Activated CD4-positive, alpha-beta T cell treated with anti-CD3 and anti-CD28 coated beads, Interleukin-2, amount 10 ng/mL, durations not matched to agents 7 days and 5 days (primary cell): ENCODE results near the gene BNC2. TPM values are rescaled to one million over a fixed set of nuclear protein-coding genes. Genes with fewer than 3 reads are reported as not detected.
"Not testable (repeated sequence)": the region's sequence is repeated elsewhere in the genome, so short reads cannot be mapped to it uniquely, and the experiment has no call there.

Experiments used
- CTCF ChIA-PET: fragments of 350-600 bp; sonication (Branson Sonifier 250); formaldehyde crosslinking; loops from one replicate; lab custom pipeline; 2021; ENCODE audit warnings: antibody characterized with exemption; lab: Charles Lee
- POLR2A ChIA-PET: fragments of 350-600 bp; sonication (Branson Sonifier 250); formaldehyde crosslinking; loops from one replicate; lab custom pipeline; 2021; ENCODE audit warnings: antibody characterized with exemption; lab: Charles Lee
- DNase-seq: peaks from one replicate; pipeline ENCODE4 v3.0.0-alpha.2; 2020
- H3K27ac Mint-ChIP-seq: one replicate; pipeline ENCODE4 v1.8.0; 2021; ENCODE audit warnings: mild to moderate bottlenecking, moderate library complexity, mixed read lengths
- H3K27me3 Mint-ChIP-seq: one replicate; pipeline ENCODE4 v1.8.0; 2021; ENCODE audit warnings: mixed read lengths
- H3K36me3 Mint-ChIP-seq: one replicate; pipeline ENCODE4 v1.8.0; 2021; ENCODE audit warnings: low read depth, mixed read lengths
- H3K4me1 Mint-ChIP-seq: one replicate; pipeline ENCODE4 v1.8.0; 2021; ENCODE audit warnings: mixed read lengths
- H3K4me3 Mint-ChIP-seq: one replicate; pipeline ENCODE4 v1.8.0; 2021; ENCODE audit warnings: mild to moderate bottlenecking, moderate library complexity, mixed read lengths
- H3K9me3 Mint-ChIP-seq: one replicate; pipeline ENCODE4 v1.8.0; 2021; ENCODE audit warnings: mixed read lengths
- total RNA-seq, 2 experiments: library from RNA; stranded (reverse); gene quantifications; one replicate each; pipeline ENCODE4 v1.2.3, GENCODE V29; 2021

Gene BNC2, protein sequence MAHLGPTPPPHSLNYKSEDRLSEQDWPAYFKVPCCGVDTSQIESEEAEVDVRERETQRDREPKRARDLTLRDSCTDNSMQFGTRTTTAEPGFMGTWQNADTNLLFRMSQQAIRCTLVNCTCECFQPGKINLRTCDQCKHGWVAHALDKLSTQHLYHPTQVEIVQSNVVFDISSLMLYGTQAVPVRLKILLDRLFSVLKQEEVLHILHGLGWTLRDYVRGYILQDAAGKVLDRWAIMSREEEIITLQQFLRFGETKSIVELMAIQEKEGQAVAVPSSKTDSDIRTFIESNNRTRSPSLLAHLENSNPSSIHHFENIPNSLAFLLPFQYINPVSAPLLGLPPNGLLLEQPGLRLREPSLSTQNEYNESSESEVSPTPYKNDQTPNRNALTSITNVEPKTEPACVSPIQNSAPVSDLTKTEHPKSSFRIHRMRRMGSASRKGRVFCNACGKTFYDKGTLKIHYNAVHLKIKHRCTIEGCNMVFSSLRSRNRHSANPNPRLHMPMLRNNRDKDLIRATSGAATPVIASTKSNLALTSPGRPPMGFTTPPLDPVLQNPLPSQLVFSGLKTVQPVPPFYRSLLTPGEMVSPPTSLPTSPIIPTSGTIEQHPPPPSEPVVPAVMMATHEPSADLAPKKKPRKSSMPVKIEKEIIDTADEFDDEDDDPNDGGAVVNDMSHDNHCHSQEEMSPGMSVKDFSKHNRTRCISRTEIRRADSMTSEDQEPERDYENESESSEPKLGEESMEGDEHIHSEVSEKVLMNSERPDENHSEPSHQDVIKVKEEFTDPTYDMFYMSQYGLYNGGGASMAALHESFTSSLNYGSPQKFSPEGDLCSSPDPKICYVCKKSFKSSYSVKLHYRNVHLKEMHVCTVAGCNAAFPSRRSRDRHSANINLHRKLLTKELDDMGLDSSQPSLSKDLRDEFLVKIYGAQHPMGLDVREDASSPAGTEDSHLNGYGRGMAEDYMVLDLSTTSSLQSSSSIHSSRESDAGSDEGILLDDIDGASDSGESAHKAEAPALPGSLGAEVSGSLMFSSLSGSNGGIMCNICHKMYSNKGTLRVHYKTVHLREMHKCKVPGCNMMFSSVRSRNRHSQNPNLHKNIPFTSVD
- total RNA-seq: not detected

DNA sequence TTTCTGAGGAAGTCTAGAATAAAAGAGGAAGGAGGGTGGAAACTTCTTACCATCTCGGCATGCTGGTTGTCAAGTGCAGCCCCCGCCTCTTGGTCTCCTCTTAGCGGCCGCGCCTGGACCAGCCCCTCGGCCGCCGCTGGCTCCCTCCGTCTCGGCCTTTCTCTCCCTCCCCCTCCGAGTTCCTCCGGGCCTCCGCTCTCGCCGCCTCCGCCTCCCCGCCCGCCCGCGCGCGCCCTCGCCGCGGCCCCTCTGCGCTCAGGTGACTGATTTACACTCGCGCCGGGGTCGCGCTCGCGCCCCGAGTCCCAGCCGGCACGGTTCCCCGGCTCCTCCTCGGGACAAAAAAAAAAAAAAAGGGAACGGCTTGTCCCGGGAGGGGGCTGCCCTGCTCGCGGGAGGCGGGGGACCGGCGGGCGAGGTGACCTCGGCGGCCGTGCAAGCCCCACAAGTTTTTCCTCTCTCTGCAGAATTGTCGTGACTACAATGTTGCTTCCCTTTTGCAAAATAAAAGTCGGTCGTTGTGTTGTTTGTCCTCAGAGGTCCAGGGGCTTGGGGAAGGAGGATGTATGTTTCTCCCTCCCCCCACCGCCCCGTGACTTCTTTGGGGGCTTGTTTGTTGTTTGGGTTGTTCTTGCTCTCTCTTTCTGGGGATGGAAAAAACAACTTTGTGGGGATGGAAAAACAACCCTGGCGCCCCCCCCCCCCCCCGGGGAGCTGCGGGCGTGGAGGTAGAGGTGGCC is at the start of gene BNC2:
Gene BNC2, minus strand, starts transcription at position 75 of the 740 bp plus-strand sequence. Its CDS starts 22 bp downstream, at position 53.
- no peaks in the 10 kb centered on the region for H3K36me3 Mint-ChIP-seq
- CTCF ChIA-PET: interaction anchor here (0.6 kb wide), 1 partner anchor 986 kb away, joined by 3 read pairs; no protein-coding TSS in a partner anchor

DNA sequence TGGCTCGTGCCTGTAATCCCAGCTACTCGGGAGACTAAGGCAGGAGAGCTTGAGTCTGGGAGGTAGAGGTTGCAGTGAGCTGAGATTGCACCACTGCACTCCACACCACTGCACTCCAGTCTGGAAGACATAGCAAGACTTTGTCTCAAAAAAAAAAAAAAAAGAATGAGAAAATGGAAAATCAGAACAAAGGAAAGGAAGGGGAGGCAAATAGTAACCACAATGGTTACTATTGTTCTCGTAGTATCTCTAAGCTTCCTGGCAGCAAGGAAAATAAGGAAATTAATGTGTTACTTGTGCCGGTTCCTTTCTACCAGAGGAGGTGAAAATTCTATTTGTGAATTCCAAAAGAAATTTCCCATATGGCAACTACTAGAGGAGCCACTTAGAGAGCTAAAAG is 48.5 kb upstream of the BNC2 start:
- Mint-ChIP-seq H3K4me1 (no peaks in the 10 kb centered on the region), H3K27me3 (no peaks in the 10 kb centered on the region), H3K27ac (no peak overlapping the region), H3K4me3 (no peak overlapping the region), H3K36me3 (no peaks in the 10 kb centered on the region), H3K9me3 (peaks cover 15% of the 10 kb centered on the region)
- ChIA-PET POLR2A (no interaction called here), CTCF (no interaction called here)
- DNase-seq: no peak

More for the DNA sequence above, at the start of gene BNC2:
- H3K4me1 Mint-ChIP-seq: peaks cover 5% of the 10 kb centered on the region
- no peaks in the 10 kb centered on the region for H3K9me3 Mint-ChIP-seq
- DNase-seq: no peak
- POLR2A ChIA-PET: no interaction called here
- peak within 1 kb of the TSS; percentile 31 for H3K27ac Mint-ChIP-seq
- no peak within 1 kb of the TSS for H3K4me3 Mint-ChIP-seq
- peaks cover 48% of the 10 kb centered on the region for H3K27me3 Mint-ChIP-seq

DNA sequence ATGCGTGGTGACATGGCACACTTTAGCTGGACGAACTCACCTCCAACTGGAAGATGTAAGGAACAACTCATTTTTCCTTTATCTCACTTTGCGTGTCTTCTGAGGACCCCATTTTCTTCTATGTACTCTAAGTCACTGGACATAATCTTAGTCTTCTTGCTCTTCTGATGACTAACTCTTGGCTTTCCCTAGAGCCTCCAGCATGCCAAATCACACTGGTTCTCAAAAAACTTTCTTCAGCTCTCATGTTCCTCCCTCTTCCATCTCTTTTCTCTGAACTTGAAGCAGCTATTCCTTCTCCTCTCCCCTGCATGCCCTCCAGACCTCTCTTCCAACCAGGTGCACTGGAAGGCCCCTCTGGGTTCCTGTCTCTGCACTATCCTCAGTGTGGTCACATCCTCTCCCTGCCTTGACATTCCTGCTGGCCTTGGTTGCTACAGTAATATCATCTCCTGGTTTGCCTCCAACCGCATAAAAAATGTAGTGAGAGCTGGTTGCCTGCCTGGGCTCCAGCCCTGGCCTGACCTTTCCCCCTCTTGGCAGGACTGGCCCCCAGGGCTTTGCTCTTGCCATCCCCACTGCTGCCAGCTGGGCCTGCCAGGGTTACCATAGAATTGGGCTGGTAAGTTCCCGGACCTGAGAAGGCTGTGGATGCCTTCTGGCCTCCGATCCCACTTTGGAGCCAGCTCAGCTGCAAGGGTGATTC is 44.8 kb upstream of the BNC2 start:
- no peak overlapping the region for H3K27ac Mint-ChIP-seq
- H3K9me3 Mint-ChIP-seq: peaks cover 10% of the 10 kb centered on the region
- DNase-seq: no peak
- no peaks in the 10 kb centered on the region for H3K4me1 Mint-ChIP-seq
- no peak overlapping the region for H3K4me3 Mint-ChIP-seq
- no peaks in the 10 kb centered on the region for H3K27me3 Mint-ChIP-seq
- no peaks in the 10 kb centered on the region for H3K36me3 Mint-ChIP-seq
- POLR2A ChIA-PET: no interaction called here
- CTCF ChIA-PET: interaction anchor here (1.0 kb wide), 1 partner anchor 15 kb away, joined by 3 read pairs; no protein-coding TSS in a partner anchor

DNA sequence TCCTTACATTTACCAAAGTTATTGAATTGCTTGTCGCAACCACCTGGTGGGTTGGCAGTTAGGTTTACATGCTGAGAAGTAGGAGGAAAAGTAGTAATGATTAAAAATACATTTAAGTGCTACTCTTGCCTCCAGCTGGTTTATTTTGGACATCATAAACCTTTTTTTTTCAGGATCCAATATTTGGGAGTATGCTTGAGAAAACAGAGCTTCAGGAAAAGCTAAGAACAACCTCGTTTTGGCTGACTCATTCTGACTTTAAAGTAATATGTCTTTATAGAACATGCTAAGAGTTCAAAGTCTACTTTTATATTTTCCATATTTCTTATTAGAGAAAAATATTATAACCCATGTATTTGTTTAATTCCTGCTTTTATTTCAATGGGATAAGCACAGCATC is 41.7 kb upstream of the BNC2 start:
- Mint-ChIP-seq H3K27me3 (no peaks in the 10 kb centered on the region), H3K4me3 (no peak overlapping the region), H3K27ac (no peak overlapping the region), H3K4me1 (no peaks in the 10 kb centered on the region), H3K36me3 (no peaks in the 10 kb centered on the region), H3K9me3 (no peaks in the 10 kb centered on the region)
- POLR2A ChIA-PET: no interaction called here
- CTCF ChIA-PET: no interaction called here
- no peak for DNase-seq

DNA sequence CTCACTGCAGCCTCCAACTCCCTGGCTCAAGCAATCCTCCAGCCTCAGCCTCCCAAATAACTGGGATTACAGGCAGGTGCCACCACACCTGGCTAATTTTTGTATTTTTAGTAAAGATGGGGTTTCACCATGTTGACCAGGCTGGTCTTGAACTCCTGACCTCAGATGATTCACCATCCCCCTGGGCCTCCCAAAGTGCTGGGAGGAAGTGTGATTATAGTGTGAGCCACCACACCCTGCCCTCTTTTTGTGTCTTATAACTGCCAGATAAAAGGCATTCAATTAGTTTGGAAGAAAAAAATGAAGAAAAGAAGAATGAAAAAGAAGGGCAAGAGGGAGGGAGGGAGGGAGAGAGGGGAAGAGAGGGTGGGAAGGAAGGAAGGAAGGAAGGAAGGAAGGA is 37.7 kb upstream of the BNC2 start:
- H3K4me1 Mint-ChIP-seq, H3K9me3 Mint-ChIP-seq, H3K36me3 Mint-ChIP-seq, POLR2A ChIA-PET, H3K27ac Mint-ChIP-seq, H3K27me3 Mint-ChIP-seq, DNase-seq, CTCF ChIA-PET, H3K4me3 Mint-ChIP-seq: not testable (repeated sequence)

DNA sequence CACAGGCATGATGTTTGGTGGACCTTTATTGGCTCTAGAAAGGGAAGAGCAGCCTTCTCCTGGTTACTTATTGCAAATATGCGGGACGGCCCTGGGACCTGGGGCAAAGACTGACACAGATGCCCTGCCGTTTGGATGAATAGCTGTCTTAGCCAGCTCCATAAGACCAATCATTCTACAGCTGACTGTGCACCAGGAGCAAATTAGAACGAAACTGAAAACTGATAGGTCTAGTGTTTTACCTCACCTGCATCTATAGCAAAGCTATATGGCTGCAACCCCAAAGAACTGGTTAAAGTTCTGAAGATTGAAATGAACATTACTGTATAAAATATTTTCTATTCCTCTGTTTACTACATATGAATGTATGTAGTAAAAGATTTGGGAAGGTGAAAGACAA is 34.2 kb upstream of the BNC2 start:
- DNase-seq: no peak
- Mint-ChIP-seq H3K4me3 (no peak overlapping the region), H3K27me3 (no peaks in the 10 kb centered on the region), H3K4me1 (no peaks in the 10 kb centered on the region), H3K36me3 (no peaks in the 10 kb centered on the region), H3K27ac (no peak overlapping the region), H3K9me3 (peaks cover 4% of the 10 kb centered on the region)
- ChIA-PET POLR2A (no interaction called here), CTCF (no interaction called here)

DNA sequence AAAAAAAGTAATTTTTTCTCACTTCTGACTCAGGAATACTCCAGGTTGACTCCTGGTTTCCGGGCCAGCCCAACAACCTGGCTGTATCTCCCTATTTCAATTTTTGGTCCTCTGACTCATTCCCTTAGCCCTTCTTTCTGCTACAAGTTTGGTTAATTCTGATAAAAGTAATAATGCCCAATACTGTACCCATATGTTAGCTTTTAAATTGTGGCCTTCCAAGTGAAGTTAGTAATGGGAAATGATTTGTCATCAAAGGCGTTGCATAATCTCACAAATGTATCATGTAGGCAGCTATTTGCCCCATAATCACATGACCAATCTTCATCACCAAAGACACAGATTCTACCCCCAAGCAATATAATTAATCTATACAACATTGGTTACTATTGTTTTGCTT is 31.1 kb upstream of the BNC2 start:
- POLR2A ChIA-PET: no interaction called here

DNA sequence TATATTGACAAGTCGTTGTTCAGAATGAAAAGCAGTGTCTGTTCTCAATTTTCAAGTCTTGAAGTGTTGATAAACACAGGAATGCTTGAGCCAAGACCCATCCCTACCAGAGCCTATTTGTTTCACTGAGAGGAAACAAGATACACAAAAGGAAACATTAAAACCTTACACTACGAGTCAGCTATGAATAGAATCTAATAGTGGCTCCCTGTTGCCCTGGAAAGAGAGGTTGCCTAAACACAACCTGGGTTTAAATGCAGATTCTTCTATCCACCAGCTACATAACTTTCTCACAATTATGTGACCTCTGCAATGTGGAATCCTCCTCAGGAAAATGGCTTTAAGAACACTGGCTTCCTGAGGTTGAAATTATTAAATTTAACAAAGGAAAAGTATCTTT is 29.1 kb upstream of the BNC2 start:
- Mint-ChIP-seq H3K27ac (no peak overlapping the region), H3K9me3 (peaks cover 9% of the 10 kb centered on the region), H3K4me1 (no peaks in the 10 kb centered on the region), H3K36me3 (no peaks in the 10 kb centered on the region), H3K4me3 (no peak overlapping the region), H3K27me3 (no peaks in the 10 kb centered on the region)
- POLR2A ChIA-PET: no interaction called here
- CTCF ChIA-PET: no interaction called here
- no peak for DNase-seq

More for the DNA sequence above, 31.1 kb upstream of the BNC2 start:
- DNase-seq: no peak
- Mint-ChIP-seq H3K36me3 (no peaks in the 10 kb centered on the region), H3K9me3 (peaks cover 6% of the 10 kb centered on the region), H3K4me1 (no peaks in the 10 kb centered on the region), H3K27me3 (no peaks in the 10 kb centered on the region), H3K4me3 (no peak overlapping the region), H3K27ac (no peak overlapping the region)
- CTCF ChIA-PET: no interaction called here

DNA sequence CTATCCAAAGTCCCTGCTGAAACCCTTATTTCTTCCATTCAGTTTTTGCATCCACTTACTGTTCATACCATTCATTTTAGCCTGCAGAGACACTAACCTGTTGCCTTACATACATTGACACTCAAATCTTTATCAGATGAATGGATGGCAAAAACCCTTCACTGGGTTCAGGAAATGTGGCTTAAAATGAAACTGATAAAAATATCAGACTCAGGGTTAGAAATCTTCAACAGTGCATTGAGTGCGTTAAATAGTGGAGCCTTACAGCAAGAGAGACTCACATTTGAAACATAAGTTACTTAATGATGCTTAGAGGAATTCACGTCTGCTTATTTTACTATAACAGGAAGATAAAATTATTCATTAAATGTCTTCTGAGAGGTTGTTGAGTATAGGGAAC is 28.0 kb upstream of the BNC2 start:
- POLR2A ChIA-PET: no interaction called here
- Mint-ChIP-seq H3K9me3 (peaks cover 9% of the 10 kb centered on the region), H3K27ac (no peak overlapping the region), H3K4me3 (no peak overlapping the region), H3K27me3 (no peaks in the 10 kb centered on the region), H3K36me3 (no peaks in the 10 kb centered on the region), H3K4me1 (no peaks in the 10 kb centered on the region)
- CTCF ChIA-PET: no interaction called here
- DNase-seq: no peak

DNA sequence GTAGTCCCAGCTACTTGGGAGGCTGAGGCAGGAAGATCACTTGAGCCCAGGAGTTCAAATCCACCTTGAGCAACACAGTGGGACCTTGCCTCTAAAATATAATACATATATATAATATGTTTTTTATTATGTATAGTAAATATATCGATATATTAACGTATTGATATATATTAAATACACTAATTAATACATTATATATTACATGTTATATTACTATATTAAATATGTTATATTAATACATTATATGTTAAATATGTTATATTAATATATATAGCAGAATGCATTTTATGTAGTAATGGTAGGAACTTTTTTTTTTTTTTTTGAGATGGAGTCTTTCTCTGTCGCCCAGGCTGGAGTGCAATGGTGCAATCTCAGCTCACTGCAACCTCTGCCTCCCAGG is 18.1 kb upstream of the BNC2 start:
- POLR2A ChIA-PET: no interaction called here

DNA sequence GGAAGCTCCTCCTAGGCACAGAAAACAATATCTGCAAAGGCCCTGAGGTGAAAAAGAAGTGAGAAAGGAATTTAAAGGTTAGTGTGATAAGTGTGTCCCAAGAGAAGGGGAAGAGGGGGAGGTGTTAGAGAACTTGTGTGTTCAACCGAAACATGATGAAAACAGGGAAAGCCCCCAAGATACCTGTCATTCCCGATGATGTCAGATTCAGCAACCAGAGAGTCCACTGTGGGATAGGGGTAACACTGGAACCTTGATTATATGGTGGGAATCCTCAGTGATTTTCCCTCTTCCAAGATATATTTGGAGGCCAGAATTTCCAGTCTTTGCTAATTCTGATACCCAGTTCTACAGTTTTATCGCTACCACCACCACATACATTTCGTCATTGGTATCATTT is 15.5 kb upstream of the BNC2 start:
- ChIA-PET POLR2A (no interaction called here), CTCF (no interaction called here)
- Mint-ChIP-seq H3K4me3 (no peak overlapping the region), H3K9me3 (peaks cover 3% of the 10 kb centered on the region), H3K27me3 (no peaks in the 10 kb centered on the region), H3K36me3 (no peaks in the 10 kb centered on the region), H3K4me1 (peaks cover 3% of the 10 kb centered on the region), H3K27ac (no peak overlapping the region)
- DNase-seq: no peak

More for the DNA sequence above, 18.1 kb upstream of the BNC2 start:
- no peak for DNase-seq
- no peaks in the 10 kb centered on the region for H3K27me3 Mint-ChIP-seq
- H3K4me3 Mint-ChIP-seq: no peak overlapping the region
- CTCF ChIA-PET: no interaction called here
- no peak overlapping the region for H3K27ac Mint-ChIP-seq
- H3K4me1 Mint-ChIP-seq: peaks cover 3% of the 10 kb centered on the region
- no peaks in the 10 kb centered on the region for H3K36me3 Mint-ChIP-seq
- H3K9me3 Mint-ChIP-seq: no peaks in the 10 kb centered on the region

DNA sequence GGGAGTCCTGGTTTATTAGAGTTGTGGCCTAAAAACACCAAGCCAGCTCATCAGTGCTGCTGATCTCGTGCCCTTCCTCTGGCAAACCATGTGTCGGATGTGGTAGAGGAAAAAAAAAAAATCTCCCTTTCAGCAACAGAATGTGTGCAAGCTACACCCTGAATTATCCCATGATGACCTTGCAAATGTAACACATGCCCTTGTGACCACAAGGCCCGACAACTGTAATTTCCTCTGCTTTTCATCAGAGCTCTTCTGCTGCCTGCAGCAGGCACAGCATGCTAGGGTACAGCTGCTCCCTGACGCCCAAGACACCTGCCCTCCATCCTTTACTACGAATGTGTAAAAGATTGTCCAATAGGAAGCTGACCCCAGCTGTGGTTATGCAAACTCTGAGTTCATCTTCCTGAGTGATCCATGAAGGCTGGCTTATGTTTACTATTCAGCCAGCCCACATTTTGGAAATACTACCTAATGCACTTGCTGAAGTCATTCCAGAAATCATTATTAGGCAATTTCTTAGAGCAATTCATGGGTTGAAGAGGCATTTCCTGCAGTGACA is 14.6 kb upstream of the BNC2 start:
- Mint-ChIP-seq H3K4me3 (no peak overlapping the region), H3K9me3 (peaks cover 3% of the 10 kb centered on the region), H3K27ac (no peak overlapping the region), H3K27me3 (no peaks in the 10 kb centered on the region), H3K4me1 (peaks cover 3% of the 10 kb centered on the region), H3K36me3 (no peaks in the 10 kb centered on the region)
- no peak for DNase-seq
- ChIA-PET POLR2A (no interaction called here), CTCF (interaction anchor here (0.6 kb wide), 1 partner anchor 85 kb away, joined by 3 read pairs; no protein-coding TSS in a partner anchor)
